Measurements from ENCODE around the gene TOMM6.
A peak's percentile ranks its signal among the peaks of the same experiment; 100 is the strongest.
"Not testable (repeated sequence)": the region's sequence is repeated elsewhere in the genome, so short reads cannot be mapped to it uniquely, and the experiment has no call there.

Gene TOMM6

DNA sequence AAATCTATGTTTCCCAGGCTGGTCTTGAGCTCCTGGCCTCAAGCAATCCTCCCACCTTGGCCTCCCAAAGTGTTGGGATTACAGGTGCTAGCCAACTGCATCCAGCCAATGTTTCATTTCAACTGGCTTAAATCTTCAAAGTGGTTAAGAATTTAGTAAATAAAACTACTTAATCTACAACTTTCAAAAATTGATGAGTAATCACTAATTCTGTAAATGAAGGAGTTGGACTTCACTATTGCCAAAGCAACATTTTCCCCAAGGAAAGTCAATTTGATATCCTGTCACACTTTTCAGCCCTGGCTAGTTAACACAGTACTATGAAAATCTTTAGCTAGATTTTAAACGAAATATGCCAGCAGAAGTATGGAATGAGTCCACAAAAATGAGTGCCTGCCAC is 3.8 kb downstream of the TOMM6 start:
- Mint-ChIP-seq H3K9me3 (no peaks in the 10 kb centered on the region), H3K4me3 (no peak overlapping the region), H3K36me3 (peaks cover 77% of the 10 kb centered on the region), H3K4me1 (peaks cover 14% of the 10 kb centered on the region), H3K27ac (no peak overlapping the region)
- no peak for ATAC-seq
- no peak for DNase-seq (ENCODE audit: low spot score in 2 of 2)

DNA sequence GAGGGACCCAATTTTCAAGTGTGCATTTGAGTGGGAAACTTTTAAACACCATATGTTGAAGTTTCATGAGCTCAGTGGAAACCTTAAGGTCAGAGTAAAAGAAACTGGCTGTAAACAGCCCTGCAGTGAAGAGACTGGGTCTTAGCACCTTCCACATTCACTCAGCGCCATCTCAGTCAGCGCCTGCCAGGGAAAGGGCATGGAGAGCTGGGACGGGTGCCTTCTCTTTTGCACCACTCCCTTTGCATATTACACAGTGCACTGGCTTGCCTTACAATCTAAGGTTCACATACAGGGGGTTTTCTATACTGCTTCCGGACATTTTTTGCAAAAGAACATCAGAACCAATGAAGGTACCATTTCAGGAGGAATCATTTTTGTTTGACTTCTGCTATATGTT is 4.5 kb downstream of the TOMM6 start:
- no peaks in the 10 kb centered on the region for H3K9me3 Mint-ChIP-seq
- no peak overlapping the region for H3K27ac Mint-ChIP-seq
- DNase-seq (ENCODE audit: low spot score in 2 of 2), result no peak
- no peak overlapping the region for H3K4me3 Mint-ChIP-seq
- H3K36me3 Mint-ChIP-seq, result peaks cover 79% of the 10 kb centered on the region
- no peak for ATAC-seq
- H3K4me1 Mint-ChIP-seq, result peaks cover 14% of the 10 kb centered on the region

DNA sequence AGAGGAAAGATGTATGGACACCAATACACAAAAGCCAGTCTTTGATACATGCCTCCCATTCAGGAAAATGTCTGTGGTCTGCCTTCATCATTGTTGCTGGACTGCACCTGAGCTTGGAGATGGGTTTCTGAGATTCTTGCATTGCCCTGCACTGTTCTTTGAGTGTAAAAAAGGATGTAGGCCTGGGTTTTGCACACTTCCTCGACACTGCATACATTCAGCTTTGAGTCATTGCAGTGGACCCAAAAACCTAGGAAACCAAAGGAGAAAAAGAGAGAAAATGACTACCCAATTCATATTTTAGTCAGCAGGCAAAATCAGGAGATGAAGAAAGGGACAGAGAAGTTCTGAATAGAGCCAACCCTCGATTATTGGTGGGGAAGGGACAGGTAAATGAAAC is 9.0 kb downstream of the TOMM6 start:
- no peak for DNase-seq (ENCODE audit: low spot score in 2 of 2)
- peaks cover 40% of the 10 kb centered on the region for H3K36me3 Mint-ChIP-seq

DNA sequence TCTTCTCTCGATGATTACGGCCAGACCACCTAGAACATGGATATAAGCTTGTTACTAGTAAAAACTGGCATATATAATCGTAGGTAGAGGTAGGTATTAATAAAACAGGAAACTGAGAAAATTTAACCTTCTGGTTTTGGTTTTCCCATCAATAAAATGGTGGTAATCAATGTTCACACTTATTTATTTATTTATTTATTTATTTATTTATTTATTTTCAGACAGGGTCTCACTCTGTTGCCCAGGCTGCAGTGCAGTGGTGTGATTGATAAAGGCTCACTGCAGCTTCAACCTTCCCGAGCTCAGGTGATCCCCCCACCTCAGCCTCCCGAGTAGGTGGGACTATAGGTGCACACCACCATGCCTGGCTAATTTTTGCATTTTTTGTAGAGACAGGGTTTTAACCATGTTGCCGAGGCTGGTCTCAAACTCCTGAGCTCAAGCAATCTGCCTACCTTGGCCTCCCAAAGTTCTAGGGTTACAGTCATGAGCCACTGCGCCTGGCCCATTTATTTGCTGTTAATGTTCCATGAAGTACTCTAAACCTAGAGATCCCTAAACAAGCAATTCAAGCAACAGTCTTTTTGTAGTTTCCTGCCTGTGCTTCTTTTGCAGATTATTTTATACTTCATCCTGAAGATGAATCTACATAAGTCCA is 11.5 kb downstream of the TOMM6 start:
- Mint-ChIP-seq H3K36me3 (peaks cover 15% of the 10 kb centered on the region), H3K9me3 (no peaks in the 10 kb centered on the region), H3K27ac (no peak overlapping the region), H3K4me3 (no peak overlapping the region), H3K4me1 (no peaks in the 10 kb centered on the region)
- DNase-seq (ENCODE audit: low spot score in 2 of 2), result no peak
- no peak for ATAC-seq

More for the DNA sequence above, 9.0 kb downstream of the TOMM6 start:
- Mint-ChIP-seq H3K27ac (no peak overlapping the region), H3K4me3 (no peak overlapping the region), H3K9me3 (no peaks in the 10 kb centered on the region), H3K4me1 (no peaks in the 10 kb centered on the region)
- peak; percentile 28 for ATAC-seq

DNA sequence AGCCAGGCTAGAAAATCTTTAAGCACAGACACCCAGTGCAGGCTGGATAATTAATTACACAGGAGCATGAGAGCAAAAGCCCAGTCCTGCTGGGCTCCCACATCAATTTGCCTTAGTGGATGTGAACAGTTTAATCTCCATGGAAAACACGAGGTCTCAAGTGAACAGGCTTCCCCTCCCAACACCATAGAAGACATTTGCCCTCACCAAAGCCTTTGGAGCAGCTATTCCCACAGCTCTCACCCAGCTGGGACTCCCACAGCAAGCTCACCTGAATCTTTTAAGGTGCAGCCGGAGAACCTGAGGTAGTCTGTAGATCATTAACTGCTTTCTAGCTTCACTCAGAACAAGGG is 12.0 kb downstream of the TOMM6 start:
- Mint-ChIP-seq H3K4me1 (no peaks in the 10 kb centered on the region), H3K9me3 (no peaks in the 10 kb centered on the region), H3K4me3 (no peak overlapping the region), H3K27ac (no peak overlapping the region), H3K36me3 (peaks cover 15% of the 10 kb centered on the region)
- ATAC-seq (no peak), DNase-seq (ENCODE audit: low spot score in 2 of 2) (no peak)

DNA sequence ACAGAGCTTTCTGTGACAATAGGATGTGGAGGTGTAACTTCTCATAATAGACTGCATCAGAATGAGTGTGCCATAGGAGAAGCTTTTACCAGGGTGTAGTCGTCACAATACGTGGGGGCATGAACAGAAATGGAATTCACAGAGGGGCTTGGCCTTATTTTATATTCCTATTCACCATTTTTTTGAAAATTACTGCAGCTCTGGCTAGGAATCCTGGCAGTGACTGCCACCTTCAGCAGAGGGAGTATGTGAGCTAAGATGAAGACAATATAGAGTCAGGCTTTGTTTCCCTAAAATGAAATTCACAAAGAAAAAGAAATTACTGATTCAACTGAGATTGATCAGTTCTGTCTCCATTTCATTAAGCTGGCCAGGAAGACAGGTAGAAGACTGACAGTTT is 13.9 kb downstream of the TOMM6 start:
- ATAC-seq (no peak), DNase-seq (ENCODE audit: low spot score in 2 of 2) (no peak)
- Mint-ChIP-seq H3K4me3 (no peak overlapping the region), H3K4me1 (no peaks in the 10 kb centered on the region), H3K36me3 (peaks cover 12% of the 10 kb centered on the region), H3K27ac (no peak overlapping the region), H3K9me3 (no peaks in the 10 kb centered on the region)

DNA sequence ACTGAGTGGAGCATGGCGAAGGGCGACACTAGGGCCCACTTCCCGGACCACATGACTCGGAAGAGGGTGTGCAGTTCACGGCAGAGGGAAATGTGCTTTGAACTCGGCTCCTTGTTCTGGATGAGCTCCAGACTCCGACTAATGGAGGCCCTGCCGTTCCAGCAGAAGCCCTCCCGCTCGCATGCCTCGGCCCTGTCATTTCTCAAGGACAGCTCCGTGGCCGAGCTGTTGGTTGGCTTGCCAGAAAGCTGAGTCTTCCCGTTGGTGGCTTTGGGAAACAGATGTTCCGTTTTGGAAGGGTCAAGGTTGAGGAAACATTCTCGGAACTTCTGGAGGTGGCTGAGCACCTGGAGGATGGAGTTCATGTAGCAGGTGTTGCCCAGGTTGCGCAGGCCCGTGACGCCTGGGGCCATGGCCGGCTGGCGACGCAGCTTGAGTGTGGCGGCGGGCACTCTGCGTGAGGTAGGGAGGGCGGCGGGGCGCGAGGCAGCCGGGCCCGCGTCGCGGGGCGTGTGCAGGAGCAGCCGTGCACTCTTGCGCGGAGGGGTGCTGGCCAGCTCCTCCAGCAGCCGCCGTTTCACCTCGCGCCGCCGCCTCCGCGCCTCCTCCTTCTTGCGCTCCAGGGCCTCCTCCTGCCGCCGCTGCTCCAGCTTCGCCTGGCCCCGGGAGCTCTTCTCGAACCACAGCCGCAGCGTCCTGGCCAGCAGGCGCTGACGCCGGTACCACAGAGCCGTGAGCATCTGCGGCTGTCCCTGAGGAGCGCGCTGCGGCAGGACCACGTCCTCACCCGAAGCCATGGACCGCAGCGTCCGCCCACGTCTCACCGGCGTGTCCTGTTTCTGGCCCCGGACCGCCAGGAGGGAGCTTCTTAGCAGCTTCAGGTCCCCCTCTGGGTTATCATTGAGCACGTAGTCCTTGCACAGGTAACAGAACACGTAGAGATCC is 18.6 kb downstream of the TOMM6 start:
- Mint-ChIP-seq H3K36me3 (peaks cover 6% of the 10 kb centered on the region), H3K4me3 (no peak overlapping the region), H3K4me1 (no peaks in the 10 kb centered on the region), H3K9me3 (no peaks in the 10 kb centered on the region), H3K27ac (no peak overlapping the region)
- DNase-seq (ENCODE audit: low spot score in 2 of 2), result no peak
- ATAC-seq, result no peak

DNA sequence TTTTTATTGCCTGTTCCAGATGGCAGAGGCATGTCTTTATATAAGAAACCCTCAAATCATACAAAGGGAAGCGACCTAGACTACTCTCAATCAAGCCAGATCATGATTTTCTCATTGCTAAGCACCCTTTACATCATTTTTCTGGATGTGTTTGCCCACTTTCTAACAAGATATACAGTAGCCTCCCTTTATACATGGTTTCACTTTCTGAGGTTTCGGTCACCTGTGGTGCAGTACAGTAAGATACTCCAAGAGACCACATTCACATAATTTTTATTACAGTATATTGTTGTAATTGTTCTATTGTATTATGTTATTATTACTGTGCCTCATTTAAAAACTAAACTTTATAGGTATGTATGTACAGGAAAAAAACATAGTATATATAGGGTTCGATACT is 23.6 kb downstream of the TOMM6 start:
- Mint-ChIP-seq H3K4me3 (no peak overlapping the region), H3K27ac (no peak overlapping the region), H3K9me3 (no peaks in the 10 kb centered on the region), H3K36me3 (peaks cover under 1% of the 10 kb centered on the region), H3K4me1 (no peaks in the 10 kb centered on the region)
- no peak for DNase-seq (ENCODE audit: low spot score in 2 of 2)
- no peak for ATAC-seq

DNA sequence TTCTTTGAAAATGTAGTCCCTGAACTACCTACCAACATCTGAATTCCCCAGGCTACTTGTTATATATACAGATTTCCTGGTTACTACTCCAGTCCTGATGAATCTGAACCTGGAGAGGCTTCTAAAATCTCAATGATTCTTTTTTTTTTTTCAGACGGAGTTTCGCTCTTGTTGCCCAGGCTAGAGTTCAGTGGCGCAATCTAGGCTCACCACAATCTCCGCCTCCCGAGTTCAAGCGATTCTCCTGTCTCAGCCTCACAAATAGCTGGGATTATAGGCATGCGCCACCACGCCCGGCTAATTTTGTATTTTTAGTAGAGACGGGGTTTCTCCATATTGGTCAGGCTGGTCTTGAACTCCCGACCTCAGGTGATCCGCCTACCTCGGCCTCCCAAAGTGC is 24.5 kb downstream of the TOMM6 start:
- H3K4me1 Mint-ChIP-seq; H3K4me3 Mint-ChIP-seq; H3K36me3 Mint-ChIP-seq; H3K9me3 Mint-ChIP-seq; DNase-seq (ENCODE audit: low spot score in 2 of 2); ATAC-seq; H3K27ac Mint-ChIP-seq: not testable (repeated sequence)

DNA sequence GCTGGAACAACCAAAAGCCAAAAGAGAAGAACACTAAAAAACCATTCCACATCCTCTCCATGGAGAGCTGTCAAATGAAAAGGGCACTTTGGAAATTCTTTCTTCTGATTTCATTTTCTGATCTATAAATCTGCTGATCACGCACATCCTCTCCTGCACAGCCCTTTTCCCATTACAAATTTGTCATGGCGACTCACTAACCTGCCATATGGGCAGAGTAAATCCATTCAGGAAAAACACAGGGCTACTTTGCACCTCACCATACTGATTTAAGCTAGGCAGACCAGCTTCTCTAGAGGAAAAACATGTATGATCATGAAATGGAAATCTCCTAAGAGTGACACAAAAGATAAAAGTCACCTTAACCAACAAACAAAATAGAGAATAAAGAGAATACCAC is 26.0 kb downstream of the TOMM6 start:
- H3K4me1 Mint-ChIP-seq, result no peaks in the 10 kb centered on the region
- no peak overlapping the region for H3K4me3 Mint-ChIP-seq
- no peak overlapping the region for H3K27ac Mint-ChIP-seq
- no peaks in the 10 kb centered on the region for H3K9me3 Mint-ChIP-seq
- DNase-seq (ENCODE audit: low spot score in 2 of 2) (no peak), ATAC-seq (no peak)
- no peaks in the 10 kb centered on the region for H3K36me3 Mint-ChIP-seq

DNA sequence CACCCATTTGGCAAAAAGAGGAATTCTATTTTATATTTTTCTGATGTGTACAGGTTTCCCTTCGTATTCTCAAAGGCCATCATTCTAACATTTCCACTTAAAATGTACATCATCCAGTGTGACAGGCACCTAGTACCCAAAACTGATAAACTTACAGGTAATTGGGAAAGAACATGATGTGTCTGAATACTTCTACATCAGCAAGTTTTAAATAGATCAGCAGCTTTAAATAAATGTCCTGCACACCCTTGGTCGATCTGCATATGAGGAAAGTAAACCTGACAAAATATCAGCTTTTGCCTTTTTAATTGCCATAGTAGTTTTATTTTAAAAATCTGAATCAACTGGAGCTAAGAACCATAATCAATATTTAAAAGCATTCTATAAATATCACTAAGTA is 26.5 kb downstream of the TOMM6 start:
- no peak for DNase-seq (ENCODE audit: low spot score in 2 of 2)
- no peaks in the 10 kb centered on the region for H3K4me1 Mint-ChIP-seq
- no peak for ATAC-seq
- H3K27ac Mint-ChIP-seq, result no peak overlapping the region
- H3K36me3 Mint-ChIP-seq, result no peaks in the 10 kb centered on the region
- no peak overlapping the region for H3K4me3 Mint-ChIP-seq
- H3K9me3 Mint-ChIP-seq, result no peaks in the 10 kb centered on the region

DNA sequence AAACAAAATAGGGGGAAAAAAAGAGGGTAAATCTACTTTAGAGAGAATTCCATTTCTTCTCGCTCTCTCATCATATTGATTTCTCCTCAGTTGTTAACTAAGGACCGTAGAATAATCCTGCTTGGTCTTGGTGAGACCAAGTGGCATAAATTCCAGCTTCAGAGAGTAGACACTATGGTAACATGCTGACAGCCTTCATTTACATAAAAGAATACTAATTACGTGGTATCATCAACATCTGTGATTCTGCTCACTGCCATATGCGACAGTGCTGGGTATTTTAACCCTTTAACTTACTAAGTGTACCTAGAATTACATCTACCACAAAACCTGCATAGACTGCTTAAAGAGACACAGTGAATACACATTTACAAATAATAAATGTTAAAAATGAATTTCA is 27.1 kb downstream of the TOMM6 start:
- no peaks in the 10 kb centered on the region for H3K36me3 Mint-ChIP-seq
- ATAC-seq, result no peak
- H3K27ac Mint-ChIP-seq, result no peak overlapping the region

DNA sequence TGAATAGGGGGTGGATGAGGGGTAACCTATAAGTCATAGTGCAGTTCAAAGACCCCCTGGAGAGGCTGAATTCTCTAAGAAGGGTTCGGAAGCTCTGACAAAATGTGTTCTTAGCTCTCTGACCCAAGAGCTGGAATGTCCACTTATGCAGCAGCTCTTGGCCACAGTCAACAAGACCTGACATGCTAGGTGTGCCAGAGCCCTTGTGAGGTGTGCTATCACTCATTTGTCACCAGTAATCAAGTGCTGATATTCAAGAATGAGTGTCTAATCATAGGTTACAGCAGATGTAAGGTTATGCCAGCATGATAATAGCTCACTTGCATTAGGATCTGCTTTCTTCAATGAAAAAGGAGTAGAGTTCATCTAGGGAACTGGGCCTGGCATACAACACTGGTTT is 28.1 kb downstream of the TOMM6 start:
- DNase-seq (ENCODE audit: low spot score in 2 of 2), result no peak
- no peak for ATAC-seq
- Mint-ChIP-seq H3K36me3 (no peaks in the 10 kb centered on the region), H3K27ac (no peak overlapping the region), H3K4me1 (no peaks in the 10 kb centered on the region), H3K9me3 (no peaks in the 10 kb centered on the region), H3K4me3 (no peak overlapping the region)

More for the DNA sequence above, 27.1 kb downstream of the TOMM6 start:
- DNase-seq (ENCODE audit: low spot score in 2 of 2), result no peak
- Mint-ChIP-seq H3K4me3 (no peak overlapping the region), H3K9me3 (no peaks in the 10 kb centered on the region), H3K4me1 (no peaks in the 10 kb centered on the region)

DNA sequence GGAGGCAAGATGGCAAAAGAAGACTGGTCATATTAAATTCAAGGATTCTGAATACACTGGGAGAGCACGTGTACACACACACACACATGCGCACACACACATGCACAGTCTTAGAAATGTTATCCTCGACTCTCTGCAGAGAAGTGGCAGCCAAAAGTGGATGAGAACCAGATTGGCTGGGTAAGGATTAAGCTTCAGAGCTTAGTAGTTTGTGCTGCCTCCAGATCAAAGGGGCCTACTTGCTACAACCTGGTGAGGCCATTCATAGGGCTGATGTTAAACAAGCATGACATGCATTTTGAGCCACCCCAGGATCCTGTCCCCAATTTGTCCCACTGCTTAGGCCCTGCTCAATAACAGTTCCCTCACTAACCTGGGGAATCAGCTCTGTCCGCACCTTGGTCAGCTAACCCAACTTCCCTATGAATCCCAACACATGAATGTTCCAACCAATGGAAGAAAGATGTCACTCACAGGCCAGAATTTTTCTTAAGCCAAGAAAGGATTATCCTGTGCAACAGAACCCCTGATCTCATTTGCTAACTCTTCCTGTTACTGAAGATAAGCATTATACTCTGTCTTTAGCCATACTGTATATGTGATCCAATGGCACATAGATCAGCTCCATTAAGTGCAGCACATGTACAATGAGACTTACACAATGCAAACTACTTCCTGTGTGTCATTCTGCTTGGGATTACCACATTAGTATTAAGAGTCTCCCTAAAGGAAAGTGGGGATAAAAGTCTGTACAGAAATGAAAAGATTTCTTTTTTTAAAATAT is 31.0 kb downstream of the TOMM6 start:
- no peak overlapping the region for H3K4me3 Mint-ChIP-seq
- ATAC-seq (no peak), DNase-seq (ENCODE audit: low spot score in 2 of 2) (no peak)
- H3K27ac Mint-ChIP-seq, result no peak overlapping the region
- no peaks in the 10 kb centered on the region for H3K4me1 Mint-ChIP-seq
- H3K36me3 Mint-ChIP-seq, result no peaks in the 10 kb centered on the region
- H3K9me3 Mint-ChIP-seq, result no peaks in the 10 kb centered on the region

DNA sequence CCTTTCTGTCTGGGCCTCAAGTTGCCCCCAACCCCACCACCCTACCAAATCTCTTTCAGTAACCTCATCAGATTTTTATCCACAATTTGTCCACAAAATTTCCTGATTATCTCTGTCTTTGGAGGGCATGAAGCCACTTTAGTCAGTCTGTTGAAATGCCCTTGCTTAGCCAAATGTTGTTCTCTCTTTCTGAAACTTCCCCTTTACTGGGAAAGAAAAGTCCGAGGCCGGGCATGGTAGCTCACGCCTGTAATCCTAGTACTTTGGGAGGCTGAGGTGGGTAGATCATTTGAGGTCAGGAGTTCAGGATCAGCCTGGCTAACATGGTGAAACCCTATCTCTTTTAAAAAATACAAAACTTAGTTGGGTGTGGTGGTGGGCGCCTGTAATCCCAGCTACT is 33.8 kb downstream of the TOMM6 start:
- Mint-ChIP-seq H3K27ac (no peak overlapping the region), H3K4me1 (no peaks in the 10 kb centered on the region), H3K4me3 (no peak overlapping the region), H3K9me3 (no peaks in the 10 kb centered on the region), H3K36me3 (peaks cover 4% of the 10 kb centered on the region)
- ATAC-seq (no peak), DNase-seq (ENCODE audit: low spot score in 2 of 2) (no peak)

Measured in stimulated activated effector memory CD8-positive, alpha-beta T cell treated with anti-CD3 and anti-CD28 coated beads, Interleukin-12 subunit alpha, Interleukin-12 subunit beta, amount 100 ng/mL, for 72 hours (primary cell).